T-cell (primary cell): ENCODE measurements around the gene PTCRA. TPM values are rescaled to one million over a fixed set of nuclear protein-coding genes. Genes with fewer than 3 reads are reported as not detected.

Source experiments
- ATAC-seq, 4 experiments: fragments of 200-7000 bp in 3 of 4; fragments of 150-1000 bp in 1 of 4; cut with Tn5 transposase; replicated peaks in 1 of 4; 1 replicate in 3 of 4; 2 replicates in 1 of 4; pipeline ENCODE4 v1.10.0; 2021; ENCODE audit warnings: moderate library complexity in 3 of 4, mild to moderate bottlenecking in 2 of 4, moderate number of reproducible peaks in 1 of 4
- CTCF ChIA-PET, 2 donors: fragments of 300-600 bp; sonication (Branson Sonifier 250); formaldehyde crosslinking; loops; one replicate each; lab custom pipeline; 2022; ENCODE audit warnings: antibody characterized with exemption in 2 of 2; lab: Charles Lee
- POLR2A ChIA-PET, 2 donors: fragments of 300-600 bp; sonication (Branson Sonifier 250); formaldehyde crosslinking; loops; one replicate each; lab custom pipeline; 2022; ENCODE audit warnings: antibody characterized with exemption in 2 of 2; lab: Charles Lee
- DNase-seq, 35 experiments: peaks; one replicate each; pipeline versions ENCODE4 v3.0.0 to v3.0.0-alpha.2; 2013 to 2023
- H3K27ac ChIP-seq: one replicate; pipeline ENCODE4 v1.5.1; 2013; ENCODE audit warnings: low read length
- H3K27me3 ChIP-seq, 2 experiments: replicated peaks in 1 of 2; 1 replicate in 1 of 2; 2 replicates in 1 of 2; pipeline versions ENCODE4 v1.6.1 to v1.7.0; 2013; ENCODE audit warnings: low read length in 1 of 2, mixed read lengths in 1 of 2; ENCODE audit not compliant: control insufficient read depth in 2 of 2, insufficient read depth in 2 of 2; ENCODE audit errors: extremely low read depth in 1 of 2
- H3K36me3 ChIP-seq, 2 donors: 1 replicate in 1 of 2; 2 replicates in 1 of 2; pipeline versions ENCODE4 v1.6.1 to v1.7.0; 2013; ENCODE audit warnings: low read length in 1 of 2; ENCODE audit not compliant: control insufficient read depth in 2 of 2, insufficient read depth in 1 of 2; ENCODE audit errors: extremely low read depth in 1 of 2
- H3K4me1 ChIP-seq, 2 experiments: 1 replicate in 1 of 2; 2 replicates in 1 of 2; pipeline versions ENCODE4 v1.6.1 to v1.7.0; 2013; ENCODE audit warnings: low read length in 2 of 2, mixed read lengths in 1 of 2; ENCODE audit not compliant: insufficient read depth in 2 of 2, control insufficient read depth in 1 of 2; ENCODE audit errors: extremely low read depth in 1 of 2
- H3K4me3 ChIP-seq, 2 donors: 1 replicate in 1 of 2; 2 replicates in 1 of 2; pipeline versions ENCODE4 v1.5.1 to v1.7.0; 2013; ENCODE audit warnings: mild to moderate bottlenecking in 2 of 2, low read length in 1 of 2, moderate library complexity in 1 of 2; ENCODE audit not compliant: control insufficient read depth in 1 of 2; ENCODE audit errors: extremely low read depth in 1 of 2
- H3K9me3 ChIP-seq: 2 replicates; pipeline ENCODE4 v1.7.0; 2013
- H3K27ac Mint-ChIP-seq, 2 donors: one replicate each; pipeline ENCODE4 v1.8.0; 2020 to 2021; ENCODE audit warnings: mild to moderate bottlenecking in 2 of 2, mixed read lengths in 2 of 2
- H3K27me3 Mint-ChIP-seq, 2 donors: one replicate each; pipeline ENCODE4 v1.8.0; 2021 to 2022; ENCODE audit warnings: mixed read lengths in 2 of 2
- H3K36me3 Mint-ChIP-seq: one replicate; pipeline ENCODE4 v1.8.0; 2021; ENCODE audit warnings: mixed read lengths
- H3K4me1 Mint-ChIP-seq, 3 donors: one replicate each; pipeline ENCODE4 v1.8.0; 2020 to 2022; ENCODE audit warnings: mixed read lengths in 3 of 3, mild to moderate bottlenecking in 1 of 3
- H3K4me3 Mint-ChIP-seq, 3 donors: one replicate each; pipeline ENCODE4 v1.8.0; 2020 to 2022; ENCODE audit warnings: mild to moderate bottlenecking in 3 of 3, mixed read lengths in 3 of 3, moderate library complexity in 3 of 3
- H3K9me3 Mint-ChIP-seq, 3 donors: one replicate each; pipeline ENCODE4 v1.8.0; 2020 to 2022; ENCODE audit warnings: mixed read lengths in 3 of 3
- WGBS: methylation state at CpG from one replicate; pipeline ENCODE4 v1.1.5; 2013; ENCODE audit warnings: missing lambda C conversion rate; ENCODE audit not compliant: insufficient coverage; 5-methylcytosine and 5-hydroxymethylcytosine counted together
- total RNA-seq, 35 experiments: library from RNA in 6 of 35; stranded (reverse) in 6 of 35; fragments of 120-200 nt in 1 of 35; gene quantifications; one replicate each; pipeline versions ENCODE4 v1.2.1 to v1.2.4 and lab custom pipeline; 2013 to 2026

PTCRA gene
- total RNA-seq, 5 donors from 2014 or later (not counting 1 experiment from before 2014, with no cell fraction given) = 0.53 TPM; not detected in 4

DNA sequence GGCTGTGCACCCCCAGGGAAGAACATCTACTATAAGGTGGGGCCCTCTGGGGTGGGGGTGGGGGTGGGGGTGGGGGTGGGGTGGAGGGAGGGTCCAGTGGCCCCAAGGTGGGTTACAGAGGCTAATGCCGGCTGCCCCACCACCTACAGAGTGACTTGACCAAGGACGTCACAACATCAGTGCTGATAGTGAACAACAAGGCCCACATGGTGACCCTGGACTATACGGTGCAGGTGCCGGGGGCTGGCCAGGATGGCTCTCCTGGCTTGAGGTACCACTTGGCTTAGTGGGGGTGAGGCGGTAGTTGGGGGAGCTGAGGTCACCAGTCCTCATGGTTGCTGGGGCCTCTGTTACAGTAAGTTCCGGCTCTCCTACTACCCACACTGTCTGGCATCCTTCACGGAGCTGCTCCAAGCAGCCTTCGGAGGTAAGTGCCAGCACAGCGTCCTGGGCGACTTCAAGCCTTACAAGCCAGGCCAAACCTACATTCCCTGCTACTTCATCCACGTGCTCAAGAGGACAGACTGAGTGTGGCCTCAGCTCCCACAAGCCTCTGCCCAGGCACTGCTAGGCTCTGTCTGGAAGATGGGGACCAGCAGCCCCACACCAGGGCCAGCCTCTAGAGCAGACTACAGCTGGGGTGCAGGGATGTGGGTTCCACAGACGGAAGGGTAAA lies 47.5 kb downstream of the PTCRA start:
- ChIA-PET POLR2A (no interaction called here), CTCF (no interaction called here)

DNA sequence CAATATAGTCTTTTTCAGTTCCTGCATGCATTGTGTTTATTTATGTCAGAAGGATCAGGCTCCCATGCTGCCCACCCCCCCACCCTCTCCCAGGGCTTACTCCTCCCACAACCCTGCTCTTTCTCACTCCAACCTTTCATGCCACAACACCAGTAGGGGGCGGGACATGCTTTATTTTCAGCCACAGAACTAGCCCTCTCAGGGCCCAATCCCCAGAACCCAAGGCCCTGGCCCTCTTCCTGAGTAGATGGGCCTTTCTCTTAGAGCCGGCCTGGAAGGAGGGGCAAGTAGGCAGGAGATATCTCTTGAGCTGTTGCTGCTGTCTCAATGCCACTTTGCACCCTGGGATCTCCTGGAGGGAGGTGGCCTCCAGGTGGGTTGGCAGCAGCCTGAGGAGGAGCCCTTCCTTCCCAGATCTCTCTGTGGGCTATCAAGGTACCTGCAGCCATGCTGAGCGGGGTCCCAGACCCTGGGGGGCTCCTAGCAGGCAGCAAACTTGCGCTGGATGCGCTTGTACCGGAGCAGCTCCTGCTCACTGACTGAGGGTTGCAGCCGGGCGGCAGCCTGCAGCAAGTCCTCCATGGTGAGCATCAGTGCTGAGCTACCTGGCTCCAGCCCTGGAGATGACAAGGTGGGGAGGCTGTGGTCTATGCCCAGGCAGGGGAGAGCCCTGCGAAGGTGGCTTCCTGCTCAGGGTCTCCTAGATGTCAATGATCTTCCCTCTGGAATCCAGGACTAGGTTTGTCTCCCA lies 48.2 kb downstream of the PTCRA start:
- H3K4me3 Mint-ChIP-seq = no peak overlapping the region
- no peaks in the 10 kb centered on the region for H3K27me3 Mint-ChIP-seq
- no peak overlapping the region for H3K27ac Mint-ChIP-seq
- no peak overlapping the region for H3K27ac ChIP-seq
- peaks cover 2 to 17% of the 10 kb centered on the region in 2 experiments for H3K4me1 ChIP-seq
- no peak overlapping the region for H3K4me3 ChIP-seq
- WGBS = 96% methylated on average over 5 of the region's 9 CpGs
- H3K9me3 ChIP-seq = no peaks in the 10 kb centered on the region
- peak in 2 of 4 experiments; percentile 22 to 44 for ATAC-seq
- H3K9me3 Mint-ChIP-seq = no peaks in the 10 kb centered on the region
- DNase-seq = peak in 7 of 35 experiments; percentile 15 to 52 (median 28)
- H3K36me3 Mint-ChIP-seq = peaks cover 30% of the 10 kb centered on the region
- peaks cover 21 to 25% (median 22%) of the 10 kb centered on the region in 3 donors for H3K4me1 Mint-ChIP-seq
- CTCF ChIA-PET = no interaction called here
- H3K27me3 ChIP-seq = peaks cover 0 to 19% of the 10 kb centered on the region in 2 experiments
- POLR2A ChIA-PET = interaction anchor here (0.5 to 0.6 kb wide), 2 partner anchors 35 to 163 kb away, joined by 3 to 12 read pairs; partner anchors contain the start of gene CNPY3 (in 1 of the 2)
- H3K36me3 ChIP-seq = peaks cover 8 to 54% of the 10 kb centered on the region in 2 donors

More for the DNA sequence above, 47.5 kb downstream of the PTCRA start:
- DNase-seq (no peak), ATAC-seq (no peak)
- H3K36me3 Mint-ChIP-seq = peaks cover 27% of the 10 kb centered on the region
- no peak overlapping the region for H3K4me3 Mint-ChIP-seq
- WGBS = 88% methylated on average over 6 of the region's 12 CpGs
- Histone ChIP-seq H3K4me3 (no peak overlapping the region), H3K36me3 (peaks cover 8 to 48% of the 10 kb centered on the region in 2 donors), H3K27me3 (peaks cover 0 to 19% of the 10 kb centered on the region in 2 experiments), H3K4me1 (peaks cover 2 to 17% of the 10 kb centered on the region in 2 experiments), H3K9me3 (no peaks in the 10 kb centered on the region), H3K27ac (no peak overlapping the region)
- no peaks in the 10 kb centered on the region for H3K27me3 Mint-ChIP-seq
- no peaks in the 10 kb centered on the region for H3K9me3 Mint-ChIP-seq
- H3K4me1 Mint-ChIP-seq = peaks cover 21 to 25% (median 22%) of the 10 kb centered on the region in 3 donors
- H3K27ac Mint-ChIP-seq = no peak overlapping the region

DNA sequence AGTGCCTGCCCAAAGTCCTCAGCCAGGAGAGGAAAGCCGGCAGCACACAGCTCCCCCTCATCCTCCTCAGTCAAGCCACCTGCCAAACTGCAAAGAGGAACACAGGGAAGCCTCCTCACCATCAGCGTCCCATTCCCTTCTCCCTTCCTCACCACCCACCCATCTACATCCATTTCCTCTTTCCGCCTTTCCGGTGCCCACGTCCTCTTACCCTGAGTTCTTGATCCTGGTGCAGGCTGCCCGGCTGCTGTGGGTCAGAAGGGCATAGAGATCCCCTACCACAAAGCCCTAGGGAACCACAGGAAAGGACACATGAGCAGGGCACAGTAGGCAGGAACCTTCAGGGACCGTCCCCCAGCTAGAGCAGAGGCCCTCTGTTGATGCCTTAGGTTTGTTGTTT lies 50.7 kb downstream of the PTCRA start:
- Mint-ChIP-seq H3K4me3 (no peak overlapping the region), H3K27me3 (no peaks in the 10 kb centered on the region), H3K9me3 (no peaks in the 10 kb centered on the region), H3K36me3 (peaks cover 35% of the 10 kb centered on the region), H3K27ac (no peak overlapping the region), H3K4me1 (peaks cover 5% of the 10 kb centered on the region in 3 donors)
- Histone ChIP-seq H3K4me1 (no peaks in the 10 kb centered on the region), H3K9me3 (no peaks in the 10 kb centered on the region), H3K27ac (no peak overlapping the region), H3K27me3 (peaks cover 0 to 8% of the 10 kb centered on the region in 2 experiments), H3K36me3 (peaks cover 10 to 72% of the 10 kb centered on the region in 2 donors), H3K4me3 (no peak overlapping the region)
- DNase-seq = no peak
- ChIA-PET POLR2A (interaction anchor here in 1 of 2 donors (1.2 kb wide), 1 partner anchor 148 kb away, joined by 3 read pairs; no protein-coding TSS in a partner anchor), CTCF (interaction anchor here in 1 of 2 donors (0.6 kb wide), 1 partner anchor 34 kb away, joined by 3 read pairs; no protein-coding TSS in a partner anchor)
- WGBS = 88% methylated on average over 6 of the region's 7 CpGs
- ATAC-seq = no peak

DNA sequence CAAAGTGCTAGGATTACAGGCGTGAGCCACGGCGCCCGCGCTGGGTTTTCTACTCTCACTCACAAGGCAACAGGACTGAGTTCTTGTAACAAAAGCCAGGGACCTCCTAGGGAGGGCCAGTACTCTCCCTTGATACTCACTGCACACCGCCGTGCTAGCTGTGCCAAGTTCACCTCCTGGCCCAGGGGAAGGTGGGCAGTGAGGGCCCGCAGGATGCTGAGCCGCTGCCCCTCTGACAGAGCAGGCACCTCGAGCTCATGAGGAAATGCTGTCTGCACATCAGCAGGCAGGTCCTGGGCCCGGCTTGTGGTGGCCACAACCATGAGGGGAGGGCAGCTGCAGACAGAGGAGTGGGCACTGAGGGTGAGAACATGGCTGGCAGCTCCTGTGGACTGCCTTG lies 51.4 kb downstream of the PTCRA start:
- 95% methylated on average over 11 of the region's 11 CpGs for WGBS
- H3K27ac Mint-ChIP-seq = no peak overlapping the region
- H3K36me3 Mint-ChIP-seq = peaks cover 30% of the 10 kb centered on the region
- CTCF ChIA-PET = interaction anchor here in 1 of 2 donors (0.7 kb wide), 1 partner anchor 144 kb away, joined by 4 read pairs; no protein-coding TSS in a partner anchor
- no peak overlapping the region for H3K27ac ChIP-seq
- POLR2A ChIA-PET = interaction anchor here in 1 of 2 donors (0.6 kb wide), 2 partner anchors 55 to 505 kb away, joined by 5 to 8 read pairs; no protein-coding TSS in a partner anchor
- no peak overlapping the region for H3K4me3 Mint-ChIP-seq
- no peak for ATAC-seq
- no peaks in the 10 kb centered on the region for H3K4me1 ChIP-seq
- H3K4me1 Mint-ChIP-seq = peaks cover 0 to 2% (median 0%) of the 10 kb centered on the region in 3 donors
- no peaks in the 10 kb centered on the region for H3K9me3 Mint-ChIP-seq
- peaks cover 10 to 70% of the 10 kb centered on the region in 2 donors for H3K36me3 ChIP-seq
- no peak for DNase-seq
- H3K27me3 ChIP-seq = peaks cover 0 to 3% of the 10 kb centered on the region in 2 experiments
- no peak overlapping the region for H3K4me3 ChIP-seq
- H3K9me3 ChIP-seq = no peaks in the 10 kb centered on the region
- H3K27me3 Mint-ChIP-seq = no peaks in the 10 kb centered on the region

DNA sequence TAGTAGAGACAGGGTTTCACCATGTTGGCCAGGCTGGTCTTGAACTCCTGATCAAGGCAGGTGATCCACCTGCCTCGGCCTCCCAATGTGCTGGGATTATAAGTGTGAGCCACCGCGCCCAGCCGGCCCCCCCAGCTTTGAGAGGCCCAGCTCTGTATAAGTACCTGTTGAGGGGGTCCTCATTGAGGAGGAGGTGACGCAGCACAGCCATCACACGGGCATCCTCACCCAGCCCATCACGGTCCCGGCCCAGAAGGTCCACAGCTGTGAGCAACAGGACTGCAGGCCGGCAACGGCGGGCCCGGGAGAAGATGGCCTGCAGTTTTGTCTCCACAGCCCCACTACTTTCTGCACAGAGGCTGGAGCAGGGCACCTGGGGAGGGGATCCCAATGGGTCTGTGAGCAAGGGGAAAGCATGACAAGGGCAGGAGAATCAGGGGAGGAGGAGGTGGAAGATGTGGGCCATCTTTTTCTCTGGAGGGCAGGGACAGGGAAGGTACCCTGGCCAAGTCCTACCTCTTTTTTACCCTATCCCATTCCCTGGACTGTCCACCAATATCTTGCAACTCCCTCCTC lies 52.4 kb downstream of the PTCRA start:
- 85% methylated on average over 2 of the region's 12 CpGs for WGBS
- Mint-ChIP-seq H3K36me3 (peaks cover 24% of the 10 kb centered on the region), H3K27me3 (no peaks in the 10 kb centered on the region), H3K4me1 (no peaks in the 10 kb centered on the region), H3K9me3 (no peaks in the 10 kb centered on the region), H3K4me3 (no peak overlapping the region), H3K27ac (no peak overlapping the region)
- Histone ChIP-seq H3K4me1 (no peaks in the 10 kb centered on the region), H3K36me3 (peaks cover 6 to 65% of the 10 kb centered on the region in 2 donors), H3K9me3 (no peaks in the 10 kb centered on the region), H3K27me3 (no peaks in the 10 kb centered on the region), H3K4me3 (no peak overlapping the region), H3K27ac (no peak overlapping the region)
- DNase-seq = no peak
- ChIA-PET POLR2A (no interaction called here), CTCF (interaction anchor here in 1 of 2 donors (0.9 kb wide), 1 partner anchor 10 kb away, joined by 3 read pairs; no protein-coding TSS in a partner anchor)
- ATAC-seq = no peak

DNA sequence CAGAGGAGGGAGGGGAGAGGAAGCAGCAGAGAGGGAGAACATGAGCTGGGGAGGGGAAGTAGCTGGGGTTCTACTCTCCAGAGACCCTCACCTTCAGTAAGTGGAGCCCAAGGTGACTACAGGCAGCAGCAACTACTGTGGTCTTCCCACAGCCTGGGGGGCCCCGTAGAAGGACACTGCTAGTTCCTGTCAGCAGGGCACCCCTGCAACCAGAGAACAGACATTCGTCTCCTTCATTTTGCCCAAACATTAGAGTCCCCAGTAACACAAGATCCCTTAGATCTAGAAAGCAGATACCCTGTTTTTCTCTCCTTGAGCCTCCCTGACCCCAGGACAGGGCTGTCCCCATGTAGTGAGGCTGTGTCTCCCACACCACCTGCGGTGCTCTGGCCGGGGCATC lies 52.9 kb downstream of the PTCRA start:
- Histone ChIP-seq H3K27me3 (no peaks in the 10 kb centered on the region), H3K4me1 (no peaks in the 10 kb centered on the region), H3K9me3 (no peaks in the 10 kb centered on the region), H3K4me3 (no peak overlapping the region), H3K27ac (no peak overlapping the region), H3K36me3 (peaks cover 6 to 66% of the 10 kb centered on the region in 2 donors)
- ChIA-PET CTCF (interaction anchor here in 1 of 2 donors (0.9 kb wide), 1 partner anchor 10 kb away, joined by 3 read pairs; no protein-coding TSS in a partner anchor), POLR2A (no interaction called here)
- 90% methylated on average over 2 of the region's 4 CpGs for WGBS
- H3K9me3 Mint-ChIP-seq = no peaks in the 10 kb centered on the region
- H3K27ac Mint-ChIP-seq = no peak overlapping the region
- DNase-seq (no peak), ATAC-seq (no peak)
- H3K4me3 Mint-ChIP-seq = no peak overlapping the region
- peaks cover 0 to 1% (median under 1%) of the 10 kb centered on the region in 3 donors for H3K4me1 Mint-ChIP-seq
- no peaks in the 10 kb centered on the region for H3K27me3 Mint-ChIP-seq
- peaks cover 25% of the 10 kb centered on the region for H3K36me3 Mint-ChIP-seq
